Trophoblast cell (in vitro differentiated cells and primary cell): Measurements from ENCODE around the gene PTGFR.

Source experiments
- DNase-seq, 2 donors: peaks; one replicate each; pipeline ENCODE4 v3.0.0-alpha.2; 2016
- H2AFZ ChIP-seq: 2 replicates; pipeline ENCODE4 v1.6.1; 2013; ENCODE audit warnings: low read length, moderate library complexity, mild to moderate bottlenecking; ENCODE audit not compliant: insufficient read depth, poor library complexity
- H2AK5ac ChIP-seq: 2 replicates; pipeline ENCODE4 v1.6.1; 2013; ENCODE audit warnings: mild to moderate bottlenecking, low read length
- H2BK120ac ChIP-seq: 2 replicates; pipeline ENCODE4 v1.6.1; 2013; ENCODE audit warnings: low read length, mild to moderate bottlenecking, moderate library complexity; ENCODE audit not compliant: insufficient read depth, poor library complexity
- H2BK12ac ChIP-seq: 2 replicates; pipeline ENCODE4 v1.6.1; 2013; ENCODE audit warnings: mild to moderate bottlenecking, low read length, moderate library complexity
- H2BK5ac ChIP-seq: 2 replicates; pipeline ENCODE4 v1.6.1; 2013; ENCODE audit warnings: low read length, low read depth, moderate library complexity, mild to moderate bottlenecking; ENCODE audit not compliant: poor library complexity
- H3K14ac ChIP-seq: 2 replicates; pipeline ENCODE4 v1.6.1; 2013; ENCODE audit warnings: mild to moderate bottlenecking, low read length
- H3K18ac ChIP-seq: 2 replicates; pipeline ENCODE4 v1.6.1; 2013; ENCODE audit warnings: mild to moderate bottlenecking, low read length
- H3K23ac ChIP-seq: 2 replicates; pipeline ENCODE4 v1.6.1; 2013; ENCODE audit warnings: low read length
- H3K27ac ChIP-seq: 2 replicates; pipeline ENCODE4 v1.5.1; 2013; ENCODE audit warnings: low read depth, mild to moderate bottlenecking, inconsistent platforms, low read length, moderate library complexity
- H3K27me3 ChIP-seq: 2 replicates; pipeline ENCODE4 v1.6.1; 2013; ENCODE audit warnings: inconsistent platforms, mild to moderate bottlenecking, low read length, moderate library complexity; ENCODE audit not compliant: insufficient read depth
- H3K36me3 ChIP-seq, 2 experiments: 1 replicate in 1 of 2; 2 replicates in 1 of 2; pipeline ENCODE4 v1.6.1; 2013; ENCODE audit warnings: low read length in 2 of 2, mild to moderate bottlenecking in 2 of 2, moderate library complexity in 1 of 2; ENCODE audit not compliant: insufficient read depth in 2 of 2, control insufficient read depth in 1 of 2
- H3K4ac ChIP-seq: 2 replicates; pipeline ENCODE4 v1.6.1; 2013; ENCODE audit warnings: low read depth, mild to moderate bottlenecking, low read length, moderate library complexity
- H3K4me1 ChIP-seq, 2 experiments: 1 replicate in 1 of 2; 2 replicates in 1 of 2; pipeline ENCODE4 v1.6.1; 2013; ENCODE audit warnings: low read length in 2 of 2, mild to moderate bottlenecking in 2 of 2, moderate library complexity in 1 of 2; ENCODE audit not compliant: insufficient read depth in 2 of 2, control insufficient read depth in 1 of 2
- H3K4me2 ChIP-seq: 2 replicates; pipeline ENCODE4 v1.6.1; 2013; ENCODE audit warnings: inconsistent platforms, mild to moderate bottlenecking, low read length, moderate library complexity
- H3K4me3 ChIP-seq: 2 replicates; pipeline ENCODE4 v1.5.1; 2013; ENCODE audit warnings: mild to moderate bottlenecking, low read depth, low read length, inconsistent platforms
- H3K79me1 ChIP-seq: one replicate; pipeline ENCODE4 v1.6.1; 2013; ENCODE audit warnings: low read length
- H3K79me2 ChIP-seq: 2 replicates; pipeline ENCODE4 v1.6.1; 2013; ENCODE audit warnings: low read length, mild to moderate bottlenecking; ENCODE audit not compliant: control insufficient read depth, insufficient read depth, poor library complexity
- H3K9ac ChIP-seq: 2 replicates; pipeline ENCODE4 v1.6.1; 2013; ENCODE audit warnings: mild to moderate bottlenecking, low read length
- H3K9me3 ChIP-seq: 2 replicates; pipeline ENCODE4 v1.6.1; 2013; ENCODE audit warnings: low read depth, mild to moderate bottlenecking, control low read depth, inconsistent platforms, low read length; ENCODE audit not compliant: insufficient read depth
- H4K12ac ChIP-seq: 2 replicates; pipeline ENCODE4 v1.6.1; 2013; ENCODE audit warnings: low read depth, mild to moderate bottlenecking, low read length, moderate library complexity
- H4K8ac ChIP-seq: 2 replicates; pipeline ENCODE4 v1.6.1; 2013; ENCODE audit warnings: low read depth, mild to moderate bottlenecking, low read length, moderate library complexity
- H4K91ac ChIP-seq: one replicate; pipeline ENCODE4 v1.6.1; 2013; ENCODE audit warnings: low read depth, mild to moderate bottlenecking, low read length, moderate library complexity
- WGBS: extraction: QIAGEN DNeasy Blood & Tissue Kit; methylation state at CpG from one replicate; pipeline ENCODE4 v1.1.7; 2013; ENCODE audit warnings: missing lambda C conversion rate; ENCODE audit not compliant: insufficient read length, insufficient coverage; ENCODE audit errors: extremely low coverage; 5-methylcytosine and 5-hydroxymethylcytosine counted together

Gene PTGFR

GRCh38 chr1:78500529-78500928, 9.8 kb downstream of the PTGFR start:
- no peak overlapping the region for H3K18ac ChIP-seq
- H2AK5ac ChIP-seq: no peak overlapping the region
- DNase-seq: no peak
- H2BK120ac ChIP-seq: no peak overlapping the region
- no peak overlapping the region for H4K91ac ChIP-seq
- no peak overlapping the region for H3K4ac ChIP-seq
- H2BK12ac ChIP-seq: no peak overlapping the region
- H3K9me3 ChIP-seq: no peaks in the 10 kb centered on the region
- no peaks in the 10 kb centered on the region for H3K79me1 ChIP-seq
- H4K12ac ChIP-seq: no peak overlapping the region
- no CpG with 5 or more reads among the region's 2 CpGs for WGBS
- no peaks in the 10 kb centered on the region for H3K36me3 ChIP-seq
- no peaks in the 10 kb centered on the region for H3K79me2 ChIP-seq
- H3K23ac ChIP-seq: no peak overlapping the region
- H3K14ac ChIP-seq: no peak overlapping the region
- no peak overlapping the region for H3K27ac ChIP-seq
- no peak overlapping the region for H2AFZ ChIP-seq
- H3K4me1 ChIP-seq: no peaks in the 10 kb centered on the region
- no peak overlapping the region for H3K9ac ChIP-seq
- H2BK5ac ChIP-seq: no peak overlapping the region
- H3K4me2 ChIP-seq: no peak overlapping the region
- H4K8ac ChIP-seq: no peak overlapping the region
- H3K27me3 ChIP-seq: no peaks in the 10 kb centered on the region
- H3K4me3 ChIP-seq: no peak overlapping the region

- H3K27me3 ChIP-seq: no peaks in the 10 kb centered on the region
- no peak overlapping the region for H4K8ac ChIP-seq
- H4K12ac ChIP-seq: no peak overlapping the region
- H2BK12ac ChIP-seq: no peak overlapping the region
- no peak overlapping the region for H3K4ac ChIP-seq
- H3K36me3 ChIP-seq: no peaks in the 10 kb centered on the region
- no peak overlapping the region for H2AFZ ChIP-seq
- no peak overlapping the region for H3K23ac ChIP-seq
- no peak overlapping the region for H3K14ac ChIP-seq
- H3K4me2 ChIP-seq: no peak overlapping the region
- no peak for DNase-seq
- H3K18ac ChIP-seq: no peak overlapping the region
- no peak overlapping the region for H2BK5ac ChIP-seq
- H3K79me1 ChIP-seq: no peaks in the 10 kb centered on the region
- H4K91ac ChIP-seq: no peak overlapping the region
- H3K9ac ChIP-seq: no peak overlapping the region
- H3K79me2 ChIP-seq: no peaks in the 10 kb centered on the region
- no peak overlapping the region for H3K4me3 ChIP-seq
- H2AK5ac ChIP-seq: no peak overlapping the region
- H2BK120ac ChIP-seq: no peak overlapping the region
- H3K4me1 ChIP-seq: no peaks in the 10 kb centered on the region
- H3K9me3 ChIP-seq: no peaks in the 10 kb centered on the region
- no peak overlapping the region for H3K27ac ChIP-seq
Observed at GRCh38 chr1:78501203-78501602, 10.4 kb downstream of the PTGFR start.

- no peak for DNase-seq
- no peak overlapping the region for H2BK5ac ChIP-seq
- H3K36me3 ChIP-seq: no peaks in the 10 kb centered on the region
- H2AFZ ChIP-seq: no peak overlapping the region
- H3K4me2 ChIP-seq: no peak overlapping the region
- H3K79me1 ChIP-seq: no peaks in the 10 kb centered on the region
- no peak overlapping the region for H2BK12ac ChIP-seq
- H3K27me3 ChIP-seq: no peaks in the 10 kb centered on the region
- no peak overlapping the region for H2AK5ac ChIP-seq
- H3K9me3 ChIP-seq: peaks cover 8% of the 10 kb centered on the region
- H3K27ac ChIP-seq: no peak overlapping the region
- H3K4me1 ChIP-seq: no peaks in the 10 kb centered on the region
- H3K18ac ChIP-seq: no peak overlapping the region
- H4K12ac ChIP-seq: no peak overlapping the region
- no peak overlapping the region for H3K23ac ChIP-seq
- H3K4me3 ChIP-seq: no peak overlapping the region
- no peak overlapping the region for H3K9ac ChIP-seq
- no peak overlapping the region for H3K4ac ChIP-seq
- WGBS: no CpG with 5 or more reads among the region's 3 CpGs
- no peak overlapping the region for H3K14ac ChIP-seq
- H4K8ac ChIP-seq: no peak overlapping the region
- no peaks in the 10 kb centered on the region for H3K79me2 ChIP-seq
- no peak overlapping the region for H4K91ac ChIP-seq
- no peak overlapping the region for H2BK120ac ChIP-seq
Observed at GRCh38 chr1:78511334-78511733, 20.6 kb downstream of the PTGFR start.

- no peak overlapping the region for H2AK5ac ChIP-seq
- H3K4me3 ChIP-seq: no peak overlapping the region
- no peaks in the 10 kb centered on the region for H3K27me3 ChIP-seq
- no peak overlapping the region for H3K9ac ChIP-seq
- no peak overlapping the region for H3K23ac ChIP-seq
- no peak overlapping the region for H2BK12ac ChIP-seq
- no peak overlapping the region for H2BK5ac ChIP-seq
- no peak overlapping the region for H4K8ac ChIP-seq
- H3K4me2 ChIP-seq: no peak overlapping the region
- no peak overlapping the region for H3K14ac ChIP-seq
- DNase-seq: no peak
- H3K36me3 ChIP-seq: no peaks in the 10 kb centered on the region
- no peak overlapping the region for H4K12ac ChIP-seq
- H3K4me1 ChIP-seq: no peaks in the 10 kb centered on the region
- H3K79me1 ChIP-seq: no peaks in the 10 kb centered on the region
- H3K79me2 ChIP-seq: no peaks in the 10 kb centered on the region
- no peak overlapping the region for H2AFZ ChIP-seq
- no CpG with 5 or more reads among the region's 2 CpGs for WGBS
- H3K27ac ChIP-seq: no peak overlapping the region
- H4K91ac ChIP-seq: no peak overlapping the region
- no peak overlapping the region for H3K18ac ChIP-seq
- H2BK120ac ChIP-seq: no peak overlapping the region
- H3K4ac ChIP-seq: no peak overlapping the region
- H3K9me3 ChIP-seq: peaks cover 2% of the 10 kb centered on the region
Observed at GRCh38 chr1:78516716-78517115, 25.9 kb downstream of the PTGFR start.
